PFSK-1 (cell line): Measurements from ENCODE around the gene FAM20A.

ENCODE experiments used
- FOXP2 ChIP-seq: optimal IDR thresholded peaks from 2 replicates; pipeline ENCODE3; 2011; ENCODE audit warnings: borderline replicate concordance, control low read depth, inconsistent platforms; ENCODE audit not compliant: insufficient read depth; ENCODE audit errors: extremely low read length, extremely low read depth
- POLR2AphosphoS5 ChIP-seq: IDR thresholded peaks from 2 replicates; pipeline ENCODE4 v1.6.1; 2012; ENCODE audit warnings: low read depth, mild to moderate bottlenecking, control low read depth, low read length, moderate library complexity
- REST ChIP-seq, 2 experiments: IDR thresholded peaks; 2 replicates each; pipeline versions ENCODE4 v1.6.1 to v1.8.0; 2011 to 2012; ENCODE audit warnings: low read depth in 2 of 2, low read length in 2 of 2, control low read depth in 1 of 2, inconsistent platforms in 1 of 2, mild to moderate bottlenecking in 1 of 2, moderate library complexity in 1 of 2; ENCODE audit not compliant: insufficient read depth in 1 of 2
- SIN3A ChIP-seq: IDR thresholded peaks from 2 replicates; pipeline ENCODE4 v1.6.1; 2012; ENCODE audit warnings: mild to moderate bottlenecking, low read length, moderate library complexity, borderline replicate concordance; ENCODE audit not compliant: insufficient read depth
- TAF1 ChIP-seq: IDR thresholded peaks from 2 replicates; pipeline ENCODE4 v1.6.1; 2012; ENCODE audit warnings: low read length, control low read depth, borderline replicate concordance; ENCODE audit not compliant: insufficient read depth

The FAM20A gene

GRCh38 chr17:68608515-68609130 is 7.5 kb upstream of the FAM20A start:
- TF ChIP-seq REST (IDR thresholded peaks at IDR 0.05; ENCODE audit: insufficient read depth in 1 of 2, low read depth in 2 of 2, low read length in 2 of 2) = no peak

- TF ChIP-seq POLR2AphosphoS5 = no peak
- no peak for TF ChIP-seq TAF1
- no peak for TF ChIP-seq REST (IDR thresholded peaks at IDR 0.05; ENCODE audit: insufficient read depth in 1 of 2, low read depth in 2 of 2, low read length in 2 of 2)
- TF ChIP-seq SIN3A = no peak
- TF ChIP-seq FOXP2 = no peak
These were observed 5.5 kb upstream of the FAM20A start for GRCh38 chr17:68606451-68607307.

GRCh38 chr17:68605914-68606313 is 4.7 kb upstream of the FAM20A start:
- TF ChIP-seq REST (IDR thresholded peaks at IDR 0.05; ENCODE audit: insufficient read depth in 1 of 2, low read depth in 2 of 2, low read length in 2 of 2) (no peak), SIN3A (no peak), POLR2AphosphoS5 (no peak), TAF1 (no peak), FOXP2 (no peak)

GRCh38 chr17:68603656-68604055 is 2.5 kb upstream of the FAM20A start:
- TF ChIP-seq POLR2AphosphoS5 (no peak), SIN3A (no peak), FOXP2 (no peak), TAF1 (no peak), REST (IDR thresholded peaks at IDR 0.05; ENCODE audit: insufficient read depth in 1 of 2, low read depth in 2 of 2, low read length in 2 of 2) (no peak)

GRCh38 chr17:68603027-68603426 is 1.9 kb upstream of the FAM20A start:
- TF ChIP-seq FOXP2 (no peak), TAF1 (no peak)
